ENCODE results near the gene BPIFB4.

The BPIFB4 gene

DNA sequence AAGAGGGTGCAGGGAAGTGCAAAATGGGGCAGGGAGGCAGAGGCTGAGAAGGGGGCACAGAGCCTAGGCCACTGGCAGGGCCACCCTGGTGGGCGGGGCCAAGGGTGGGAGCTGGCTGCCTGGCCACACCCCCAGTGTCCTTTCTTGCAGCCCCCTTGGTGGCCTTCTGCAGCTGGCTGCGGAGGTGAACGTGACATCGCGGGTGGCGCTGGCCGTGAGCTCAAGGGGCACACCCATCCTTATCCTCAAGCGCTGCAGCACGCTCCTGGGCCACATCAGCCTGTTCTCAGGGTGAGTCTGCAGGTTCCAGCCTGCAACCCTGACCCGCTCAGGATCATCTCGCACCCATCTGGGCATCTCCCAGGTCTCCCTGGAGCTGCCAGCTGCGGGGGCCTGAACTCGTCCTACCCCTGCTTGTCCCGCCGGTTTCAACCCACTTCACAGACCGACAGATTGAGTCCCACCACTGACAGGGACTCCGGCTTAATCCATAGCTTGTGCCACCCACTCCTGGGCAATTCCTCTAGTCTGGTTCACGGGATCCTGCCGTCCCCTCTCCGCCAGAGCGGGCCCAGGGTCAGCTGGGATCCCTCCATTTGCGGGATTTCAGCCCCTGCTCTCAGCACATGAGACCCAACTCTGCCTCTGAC, 19.6 kb upstream of the BPIFB4 start:
- in situ Hi-C loops (cut with HindIII; ENCODE audit: low sequenced_read_pairs): no loop called here

GRCh38 chr20:33061658-33062028, 17.8 kb upstream of the BPIFB4 start:
- in situ Hi-C loops (cut with HindIII; ENCODE audit: low sequenced_read_pairs): no loop called here

GRCh38 chr20:33062105-33062824, 17.2 kb upstream of the BPIFB4 start:
- in situ Hi-C loops (cut with HindIII; ENCODE audit: low sequenced_read_pairs): no loop called here

DNA sequence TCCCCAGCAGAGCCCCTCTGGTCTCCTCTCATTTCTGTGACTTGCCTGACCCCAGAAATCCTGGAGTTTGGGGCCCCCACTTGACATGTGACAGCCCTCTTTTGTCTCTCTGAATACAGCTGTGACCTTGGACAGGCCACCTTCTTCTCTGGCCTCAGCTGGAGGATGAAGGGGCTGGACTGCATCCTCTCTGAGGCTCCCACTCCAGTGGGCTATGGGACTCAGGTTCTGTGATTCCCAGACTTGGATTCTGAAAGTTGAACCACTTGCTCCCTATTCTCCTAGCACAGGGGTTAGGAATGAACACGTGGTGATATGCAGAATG, 16.7 kb upstream of the BPIFB4 start:
- in situ Hi-C loops (cut with HindIII; ENCODE audit: low sequenced_read_pairs): no loop called here

GRCh38 chr20:33063271-33063670, 16.2 kb upstream of the BPIFB4 start:
- in situ Hi-C loops (cut with HindIII; ENCODE audit: low sequenced_read_pairs): no loop called here

DNA sequence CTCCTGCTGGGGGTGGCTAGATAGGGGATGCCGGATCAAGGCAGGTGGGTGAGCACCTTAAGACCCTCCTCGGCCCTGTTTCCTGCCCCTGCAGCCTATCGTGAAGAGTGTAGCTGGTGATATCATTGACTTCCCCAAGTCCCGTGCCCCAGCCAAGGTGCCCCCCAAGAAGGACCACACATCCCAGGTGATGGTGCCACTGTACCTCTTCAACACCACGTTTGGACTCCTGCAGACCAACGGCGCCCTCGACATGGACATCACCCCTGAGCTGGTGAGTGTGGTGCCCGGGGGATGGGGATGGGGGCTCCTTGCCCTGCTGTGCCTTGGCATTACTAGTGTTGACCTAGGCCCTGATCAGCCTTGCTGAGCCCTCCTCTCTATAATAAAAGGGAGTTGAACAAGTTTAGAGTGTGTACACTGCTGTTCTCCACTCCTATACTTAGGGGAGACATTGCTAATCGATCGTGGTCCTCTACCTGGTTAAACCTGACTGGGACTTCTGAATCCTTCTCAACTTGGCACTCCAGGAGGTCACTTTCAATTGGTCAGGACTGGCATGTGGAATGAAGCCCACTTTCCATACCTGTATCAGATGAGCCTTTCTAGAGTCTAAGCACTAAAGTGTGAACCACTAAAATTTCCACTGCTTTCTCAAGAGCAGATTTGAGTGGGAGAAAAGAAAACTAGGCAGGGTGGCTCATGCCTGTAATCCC, 14.7 kb upstream of the BPIFB4 start:
- in situ Hi-C loops (cut with HindIII; ENCODE audit: low sequenced_read_pairs): no loop called here

GRCh38 chr20:33065785-33066184, 13.7 kb upstream of the BPIFB4 start:
- in situ Hi-C loops (cut with HindIII; ENCODE audit: low sequenced_read_pairs): no loop called here

- in situ Hi-C loops (cut with HindIII; ENCODE audit: low sequenced_read_pairs): no loop called here
Observed at GRCh38 chr20:33067806-33068205, 11.6 kb upstream of the BPIFB4 start.

DNA sequence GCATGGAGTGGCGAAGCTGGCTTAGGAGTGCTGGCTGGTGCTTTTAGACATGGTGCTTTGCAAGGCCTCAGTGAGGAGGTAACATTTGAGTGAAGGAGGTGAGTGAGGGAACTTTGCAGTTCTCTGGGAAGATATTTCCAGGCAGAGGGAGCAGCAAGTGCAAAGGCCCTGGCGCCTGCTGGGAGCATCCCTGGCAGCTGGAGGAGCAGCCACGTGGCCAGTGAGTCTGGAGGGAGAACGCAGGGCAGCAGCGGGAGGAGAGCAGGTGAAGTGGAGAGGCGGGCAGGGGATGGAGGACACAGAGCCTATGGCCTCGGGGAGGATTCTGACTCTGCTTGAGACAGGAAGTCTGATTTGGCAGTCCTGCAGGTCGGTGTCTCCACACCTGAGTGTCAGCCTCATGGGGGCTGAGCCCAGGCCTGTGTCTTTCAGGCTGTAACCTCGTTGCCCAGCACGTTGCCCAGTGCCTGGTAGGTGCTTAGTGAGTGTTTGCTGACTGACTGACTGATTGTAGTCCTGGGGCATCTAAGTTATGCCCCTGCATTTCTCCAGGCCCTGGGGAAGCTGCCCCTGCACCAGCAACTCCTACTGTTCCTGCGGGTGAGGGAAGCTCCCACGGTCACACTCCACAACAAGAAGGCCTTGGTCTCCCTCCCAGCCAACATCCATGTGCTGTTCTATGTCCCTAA, 11.0 kb upstream of the BPIFB4 start:
- in situ Hi-C loops (cut with HindIII; ENCODE audit: low sequenced_read_pairs): no loop called here

DNA sequence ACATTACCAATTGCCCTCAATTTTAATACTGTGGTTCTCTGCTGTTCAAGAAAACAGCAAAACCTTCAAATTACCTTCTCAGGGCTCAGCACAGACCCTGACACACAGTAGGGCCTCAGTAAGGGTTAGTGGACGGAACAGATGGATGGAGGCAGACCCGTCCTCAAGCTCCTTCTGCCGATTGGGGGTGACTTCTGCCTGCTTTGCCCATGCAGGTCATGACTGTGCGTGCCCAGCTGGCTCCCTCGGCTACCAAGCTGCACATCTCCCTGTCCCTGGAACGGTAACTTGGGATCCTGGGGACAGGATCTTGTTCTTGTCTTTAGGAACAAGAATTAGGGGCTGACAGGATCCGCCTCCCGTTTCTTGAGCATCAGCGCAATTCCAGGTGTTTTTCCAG, 9.8 kb upstream of the BPIFB4 start:
- in situ Hi-C loops (cut with HindIII; ENCODE audit: low sequenced_read_pairs): loop anchor here (10.0 kb wide), 2 partner anchors 85 to 245 kb away; no protein-coding TSS in a partner anchor

- in situ Hi-C loops (cut with HindIII; ENCODE audit: low sequenced_read_pairs): loop anchor here (10.0 kb wide), 2 partner anchors 84 to 244 kb away; no protein-coding TSS in a partner anchor
Observed at GRCh38 chr20:33070111-33071053, 9.1 kb upstream of the BPIFB4 start.

- in situ Hi-C loops (cut with HindIII; ENCODE audit: low sequenced_read_pairs): loop anchor here (10.0 kb wide), 2 partner anchors 84 to 244 kb away; no protein-coding TSS in a partner anchor
Observed at GRCh38 chr20:33071198-33071597, 8.2 kb upstream of the BPIFB4 start.

GRCh38 chr20:33072362-33072761, 7.1 kb upstream of the BPIFB4 start:
- in situ Hi-C loops (cut with HindIII; ENCODE audit: low sequenced_read_pairs): loop anchor here (10.0 kb wide), 2 partner anchors 82 to 242 kb away; no protein-coding TSS in a partner anchor

- in situ Hi-C loops (cut with HindIII; ENCODE audit: low sequenced_read_pairs): loop anchor here (10.0 kb wide), 2 partner anchors 82 to 242 kb away; no protein-coding TSS in a partner anchor
Observed at GRCh38 chr20:33072813-33073212, 6.6 kb upstream of the BPIFB4 start.

DNA sequence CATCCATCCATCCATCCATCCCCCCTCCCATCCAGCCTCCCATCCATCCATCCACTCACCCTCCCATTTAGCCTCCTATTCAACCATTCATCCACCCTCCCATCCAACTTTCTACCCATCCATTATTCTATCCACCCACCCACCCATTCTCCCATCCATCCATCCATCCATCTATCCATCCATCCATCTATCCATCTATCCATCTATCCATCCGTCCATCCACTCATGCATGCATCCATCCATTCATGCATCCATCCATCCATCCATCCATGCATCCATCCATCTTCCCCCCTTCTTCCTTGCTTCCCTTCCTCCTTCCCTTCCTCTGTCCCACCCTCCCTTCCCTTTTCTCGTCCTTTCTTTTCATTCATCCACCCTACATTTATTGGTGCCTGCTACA, 4.8 kb upstream of the BPIFB4 start:
- in situ Hi-C loops (cut with HindIII; ENCODE audit: low sequenced_read_pairs): loop anchor here (10.0 kb wide), 2 partner anchors 80 to 240 kb away; no protein-coding TSS in a partner anchor

DNA sequence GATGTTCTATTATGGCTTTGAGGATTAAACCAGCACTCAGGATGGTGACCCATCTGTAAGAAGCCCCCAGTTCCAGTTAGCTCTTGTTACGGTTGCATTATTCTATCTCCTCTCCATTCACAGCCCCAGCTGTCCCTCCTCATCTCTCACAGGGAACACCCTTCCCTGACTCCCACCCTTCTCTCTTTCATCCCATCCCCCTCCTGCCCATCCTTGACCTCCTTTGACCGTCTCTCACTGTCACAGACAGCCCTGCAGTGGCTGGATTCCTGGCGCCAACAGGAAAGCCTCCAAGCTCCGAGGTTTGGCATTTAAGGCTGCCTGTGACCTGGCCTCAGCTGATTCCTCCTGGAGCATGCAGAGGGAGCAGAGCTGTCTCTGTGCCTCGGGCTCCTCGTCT, 4.2 kb upstream of the BPIFB4 start:
- in situ Hi-C loops (cut with HindIII; ENCODE audit: low sequenced_read_pairs): loop anchor here (10.0 kb wide), 2 partner anchors 80 to 240 kb away; no protein-coding TSS in a partner anchor

DNA sequence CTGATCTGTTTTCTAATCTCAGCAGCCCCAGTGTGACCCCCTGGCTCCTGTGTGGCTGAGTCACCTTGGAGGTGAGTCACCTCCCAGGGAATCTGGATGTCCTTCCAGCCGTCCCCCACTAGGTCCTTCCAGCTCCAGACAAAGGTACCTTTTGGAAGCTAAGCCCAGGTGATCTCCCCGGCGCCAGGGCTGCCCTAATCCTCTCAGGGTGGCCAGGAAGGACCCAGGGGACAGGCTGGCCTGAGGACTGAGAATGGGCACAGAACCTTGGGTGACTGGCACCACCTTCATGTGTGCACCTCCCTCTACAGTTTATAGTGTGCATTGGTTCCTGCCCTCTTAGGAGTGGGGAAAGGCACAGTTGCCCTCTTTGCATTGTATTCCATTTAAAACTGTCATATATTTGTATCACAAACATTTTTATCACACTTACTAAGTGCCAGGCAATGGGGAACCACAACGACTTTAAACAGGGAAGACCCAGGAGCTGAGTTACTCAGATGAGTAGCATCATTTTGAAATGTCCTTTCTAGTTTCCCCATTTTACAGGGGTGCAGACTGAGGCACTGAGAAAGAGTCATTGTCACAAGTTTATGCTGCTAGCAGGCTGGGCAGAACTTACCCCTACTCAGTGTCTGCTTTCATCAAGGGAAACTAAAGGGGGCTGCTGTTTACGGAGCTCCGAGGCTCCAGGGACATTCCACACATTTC, 2.6 kb upstream of the BPIFB4 start:
- in situ Hi-C loops (cut with HindIII; ENCODE audit: low sequenced_read_pairs): loop anchor here (10.0 kb wide), 2 partner anchors 78 to 238 kb away; no protein-coding TSS in a partner anchor

DNA sequence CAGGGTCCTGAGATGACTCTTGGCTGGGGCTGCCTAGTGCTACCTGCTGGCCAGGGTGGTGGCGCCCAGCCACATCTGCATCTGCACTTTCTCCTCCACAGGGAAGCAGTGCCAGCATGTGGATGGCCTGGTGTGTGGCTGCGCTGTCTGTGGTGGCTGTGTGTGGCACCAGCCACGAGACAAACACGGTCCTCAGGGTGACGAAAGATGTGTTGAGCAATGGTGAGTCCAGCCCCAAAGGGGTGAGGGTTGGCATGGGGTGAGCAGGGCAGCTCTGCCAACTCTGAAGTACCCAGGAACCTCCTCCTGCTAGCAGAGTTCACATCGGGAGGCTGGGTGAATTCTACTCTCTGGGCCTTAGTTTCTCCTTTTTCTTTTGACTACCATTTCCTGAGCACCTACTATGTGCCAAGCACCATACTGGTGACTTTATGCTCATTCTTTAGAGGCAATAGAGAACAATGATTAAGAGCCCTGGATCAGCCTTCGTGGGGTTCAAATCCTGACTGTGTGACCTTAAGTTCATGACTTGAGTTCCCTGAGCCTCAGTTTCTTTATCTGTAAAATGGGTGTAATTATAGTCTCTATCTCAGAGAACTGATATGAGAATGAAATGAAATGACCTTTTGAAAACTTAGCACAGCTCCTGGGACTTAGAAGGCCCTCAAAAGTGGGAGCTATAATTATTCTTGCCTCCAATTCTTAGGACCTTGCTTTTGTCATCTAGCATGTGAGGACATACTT, 2.1 kb downstream of the BPIFB4 start:
- in situ Hi-C loops (cut with HindIII; ENCODE audit: low sequenced_read_pairs): no loop called here

- in situ Hi-C loops (cut with HindIII; ENCODE audit: low sequenced_read_pairs): no loop called here
Observed at GRCh38 chr20:33082546-33082945, 3.1 kb downstream of the BPIFB4 start.
